ENCODE results near the gene ITGA7. TPM values are rescaled to one million over a fixed set of nuclear protein-coding genes. Genes with fewer than 3 reads are reported as not detected.

The ITGA7 gene
- 4.0 TPM for total RNA-seq (ENCODE audit: unreplicated experiment)
- long read RNA-seq, partial matches to known transcripts, result 0 of 1 reads
- long read RNA-seq, other reads (novel, unspliced or antisense), result 1 of 1 reads

- H3K27ac Mint-ChIP-seq (ENCODE audit: unreplicated experiment), result peak within 1 kb of the TSS; percentile 44
- peak within 1 kb of the TSS; percentile 84 for H3K4me3 Mint-ChIP-seq (ENCODE audit: unreplicated experiment)
- TF ChIP-seq CTCF (IDR thresholded peaks at IDR 0.05; ENCODE audit: unreplicated experiment), result no peak
- no peaks in the 10 kb centered on the region for H3K9me3 Mint-ChIP-seq (ENCODE audit: unreplicated experiment)
- H3K36me3 Mint-ChIP-seq (ENCODE audit: low read depth, unreplicated experiment), result peaks cover 3% of the 10 kb centered on the region
- peak; percentile 66 for DNase-seq (ENCODE audit: low spot score)
- peaks cover 15% of the 10 kb centered on the region for H3K27me3 Mint-ChIP-seq (ENCODE audit: unreplicated experiment)
- H3K4me1 Mint-ChIP-seq (ENCODE audit: unreplicated experiment), result peaks cover 12% of the 10 kb centered on the region
Observed at GRCh38 chr12:55707841-55708694, at the start of gene ITGA7. Gene ITGA7 (minus strand): TSS chr12:55707904. CDS start chr12:55707682, 222 bp downstream.

GRCh38 chr12:55755246-55755645 is 47.5 kb upstream of the ITGA7 start:
- Mint-ChIP-seq H3K4me3 (ENCODE audit: unreplicated experiment) (no peak overlapping the region), H3K36me3 (ENCODE audit: low read depth, unreplicated experiment) (peaks cover 49% of the 10 kb centered on the region)
- TF ChIP-seq CTCF (IDR thresholded peaks at IDR 0.05; ENCODE audit: unreplicated experiment), result no peak

GRCh38 chr12:55748230-55748993 is 40.7 kb upstream of the ITGA7 start:
- H3K27ac Mint-ChIP-seq (ENCODE audit: unreplicated experiment), result no peak overlapping the region
- H3K36me3 Mint-ChIP-seq (ENCODE audit: low read depth, unreplicated experiment), result peaks cover 29% of the 10 kb centered on the region
- H3K4me3 Mint-ChIP-seq (ENCODE audit: unreplicated experiment), result no peak overlapping the region
- TF ChIP-seq CTCF (IDR thresholded peaks at IDR 0.05; ENCODE audit: unreplicated experiment), result no peak
- peaks cover 23% of the 10 kb centered on the region for H3K4me1 Mint-ChIP-seq (ENCODE audit: unreplicated experiment)
- no peak for DNase-seq (ENCODE audit: low spot score)
- no peaks in the 10 kb centered on the region for H3K9me3 Mint-ChIP-seq (ENCODE audit: unreplicated experiment)
- H3K27me3 Mint-ChIP-seq (ENCODE audit: unreplicated experiment), result peaks cover 10% of the 10 kb centered on the region

More at GRCh38 chr12:55755246-55755645, 47.5 kb upstream of the ITGA7 start:
- no peak overlapping the region for H3K27ac Mint-ChIP-seq (ENCODE audit: unreplicated experiment)
- H3K9me3 Mint-ChIP-seq (ENCODE audit: unreplicated experiment), result no peaks in the 10 kb centered on the region
- H3K27me3 Mint-ChIP-seq (ENCODE audit: unreplicated experiment), result peaks cover 2% of the 10 kb centered on the region
- H3K4me1 Mint-ChIP-seq (ENCODE audit: unreplicated experiment), result peaks cover 8% of the 10 kb centered on the region
- no peak for DNase-seq (ENCODE audit: low spot score)

GRCh38 chr12:55746913-55747231 is 39.2 kb upstream of the ITGA7 start:
- no peak overlapping the region for H3K27ac Mint-ChIP-seq (ENCODE audit: unreplicated experiment)
- TF ChIP-seq CTCF (IDR thresholded peaks at IDR 0.05; ENCODE audit: unreplicated experiment), result no peak
- peaks cover 13% of the 10 kb centered on the region for H3K27me3 Mint-ChIP-seq (ENCODE audit: unreplicated experiment)
- peaks cover 27% of the 10 kb centered on the region for H3K4me1 Mint-ChIP-seq (ENCODE audit: unreplicated experiment)
- no peak for DNase-seq (ENCODE audit: low spot score)
- peaks cover 20% of the 10 kb centered on the region for H3K36me3 Mint-ChIP-seq (ENCODE audit: low read depth, unreplicated experiment)
- H3K4me3 Mint-ChIP-seq (ENCODE audit: unreplicated experiment), result no peak overlapping the region
- no peaks in the 10 kb centered on the region for H3K9me3 Mint-ChIP-seq (ENCODE audit: unreplicated experiment)

Measured in endothelial cell (in vitro differentiated cells).